Inferior parietal cortex (tissue), 1 donor: ENCODE data around the gene RAB15.

ENCODE experiments used
- DNase-seq: peaks from one replicate; pipeline ENCODE4 v3.0.0-alpha.2; 2016; ENCODE audit errors: extremely low spot score

The RAB15 gene

GRCh38 chr14:64955297-64955696 lies 16.8 kb downstream of the RAB15 start:
- no peak for DNase-seq

GRCh38 chr14:64954491-64955240 lies 17.5 kb downstream of the RAB15 start:
- no peak for DNase-seq

GRCh38 chr14:64953661-64954060 lies 18.5 kb downstream of the RAB15 start:
- DNase-seq: no peak

- no peak for DNase-seq
These were observed 18.9 kb downstream of the RAB15 start for GRCh38 chr14:64953310-64953654.

- no peak for DNase-seq
These were observed 19.4 kb downstream of the RAB15 start for GRCh38 chr14:64952598-64953309.

GRCh38 chr14:64951724-64952123 lies 20.4 kb downstream of the RAB15 start:
- no peak for DNase-seq

GRCh38 chr14:64951291-64951690 lies 20.8 kb downstream of the RAB15 start:
- no peak for DNase-seq

GRCh38 chr14:64950889-64951288 lies 21.2 kb downstream of the RAB15 start:
- DNase-seq: no peak

GRCh38 chr14:64948612-64949210 lies 23.4 kb downstream of the RAB15 start:
- DNase-seq: no peak

- no peak for DNase-seq
These were observed 24.2 kb downstream of the RAB15 start for GRCh38 chr14:64947710-64948611.

- no peak for DNase-seq
These were observed 25.7 kb downstream of the RAB15 start for GRCh38 chr14:64946310-64947045.

GRCh38 chr14:64945431-64946178 lies 26.5 kb downstream of the RAB15 start:
- DNase-seq: no peak

GRCh38 chr14:64944861-64945260 lies 27.3 kb downstream of the RAB15 start:
- DNase-seq: no peak

GRCh38 chr14:64944041-64944440 lies 28.1 kb downstream of the RAB15 start:
- no peak for DNase-seq

GRCh38 chr14:64943556-64943955 lies 28.6 kb downstream of the RAB15 start:
- DNase-seq: no peak

GRCh38 chr14:64942531-64943111 lies 29.5 kb downstream of the RAB15 start, which contains the start of gene GPX2:
Gene GPX2 (minus strand): TSS chr14:64942745. CDS start chr14:64942726, 19 bp downstream.
- no peak for DNase-seq

- DNase-seq: no peak
These were observed 31.7 kb downstream of the RAB15 start for GRCh38 chr14:64940336-64940910.

GRCh38 chr14:64939817-64940190 lies 32.3 kb downstream of the RAB15 start:
- no peak for DNase-seq

- no peak for DNase-seq
These were observed 32.9 kb downstream of the RAB15 start for GRCh38 chr14:64938972-64939816.
